Adrenal gland (tissue), 5 donors: Measurements from ENCODE around the gene ANXA8L1.
"Not testable (repeated sequence)": the region's sequence is repeated elsewhere in the genome, so short reads cannot be mapped to it uniquely, and the experiment has no call there.

ENCODE experiments used
- POLR2A ChIP-seq, 2 donors: fragments of 450-650 bp; IDR thresholded peaks; one replicate each; pipeline ENCODE4 v1.6.1; 2017; ENCODE audit warnings: antibody characterized with exemption in 2 of 2, mild to moderate bottlenecking in 2 of 2, moderate library complexity in 1 of 2
- TF ChIP-seq, protein P1 (sequence below), 6 experiments: fragments of 450-650 bp in 4 of 6; fragments of 200-600 bp in 2 of 6; sonication (generic) in 1 of 6; IDR thresholded peaks; 1 replicate in 5 of 6; 2 replicates in 1 of 6; pipeline versions ENCODE4 v1.5.1 to v1.8.0; 2016 to 2021; ENCODE audit warnings: antibody characterized with exemption in 6 of 6, mild to moderate bottlenecking in 2 of 6, moderate library complexity in 1 of 6
- donor health status: DM: no; HTN: no; CAD: no.

- TF ChIP-seq, protein P1, sequence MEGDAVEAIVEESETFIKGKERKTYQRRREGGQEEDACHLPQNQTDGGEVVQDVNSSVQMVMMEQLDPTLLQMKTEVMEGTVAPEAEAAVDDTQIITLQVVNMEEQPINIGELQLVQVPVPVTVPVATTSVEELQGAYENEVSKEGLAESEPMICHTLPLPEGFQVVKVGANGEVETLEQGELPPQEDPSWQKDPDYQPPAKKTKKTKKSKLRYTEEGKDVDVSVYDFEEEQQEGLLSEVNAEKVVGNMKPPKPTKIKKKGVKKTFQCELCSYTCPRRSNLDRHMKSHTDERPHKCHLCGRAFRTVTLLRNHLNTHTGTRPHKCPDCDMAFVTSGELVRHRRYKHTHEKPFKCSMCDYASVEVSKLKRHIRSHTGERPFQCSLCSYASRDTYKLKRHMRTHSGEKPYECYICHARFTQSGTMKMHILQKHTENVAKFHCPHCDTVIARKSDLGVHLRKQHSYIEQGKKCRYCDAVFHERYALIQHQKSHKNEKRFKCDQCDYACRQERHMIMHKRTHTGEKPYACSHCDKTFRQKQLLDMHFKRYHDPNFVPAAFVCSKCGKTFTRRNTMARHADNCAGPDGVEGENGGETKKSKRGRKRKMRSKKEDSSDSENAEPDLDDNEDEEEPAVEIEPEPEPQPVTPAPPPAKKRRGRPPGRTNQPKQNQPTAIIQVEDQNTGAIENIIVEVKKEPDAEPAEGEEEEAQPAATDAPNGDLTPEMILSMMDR (IDR thresholded peaks at IDR 0.05), result not testable (repeated sequence)
- TF ChIP-seq POLR2A (IDR thresholded peaks at IDR 0.05), result not testable (repeated sequence)
These were observed 44.2 kb downstream of the ANXA8L1 start for GRCh38 chr10:46419570-46420379.
